Non-pigmented ciliary epithelial cell (primary cell): ENCODE data around the gene CTSZ.
"Not testable (repeated sequence)": the region's sequence is repeated elsewhere in the genome, so short reads cannot be mapped to it uniquely, and the experiment has no call there.

Source experiments
- DNase-seq: peaks from one replicate; pipeline ENCODE4 v3.0.0-alpha.2; 2010; ENCODE audit warnings: low read depth

CTSZ gene

GRCh38 chr20:59006864-59007664, at the start of gene CTSZ:
TSS of gene CTSZ (minus strand) at chr20:59007254. CDS start at chr20:59007128, 126 bp downstream.
- DNase-seq, result no peak

- DNase-seq, result no peak
Measured at GRCh38 chr20:59055302-59055701, 48.2 kb upstream of the CTSZ start.

GRCh38 chr20:59051666-59052185, 44.7 kb upstream of the CTSZ start:
- DNase-seq, result no peak

- DNase-seq, result no peak
Measured at GRCh38 chr20:59050437-59050836, 43.4 kb upstream of the CTSZ start.

- no peak for DNase-seq
Measured at GRCh38 chr20:59048681-59049030, 41.6 kb upstream of the CTSZ start.

GRCh38 chr20:59047938-59048680, 41.1 kb upstream of the CTSZ start:
- DNase-seq, result no peak

- no peak for DNase-seq
Measured at GRCh38 chr20:59046862-59047261, 39.8 kb upstream of the CTSZ start.

GRCh38 chr20:59044796-59045195, 37.7 kb upstream of the CTSZ start:
- no peak for DNase-seq

GRCh38 chr20:59044295-59044694, 37.2 kb upstream of the CTSZ start:
- no peak for DNase-seq

- no peak for DNase-seq
Measured at GRCh38 chr20:59043698-59044097, 36.6 kb upstream of the CTSZ start.

- DNase-seq, result peak; percentile 48
Measured at GRCh38 chr20:59042796-59043631, 36.0 kb upstream of the CTSZ start.

- DNase-seq, result no peak
Measured at GRCh38 chr20:59042151-59042795, 35.2 kb upstream of the CTSZ start, which contains the start of gene PRELID3B. TSS of gene PRELID3B (minus strand) at chr20:59042786. CDS start at chr20:59042730, 56 bp downstream.

- DNase-seq, result not testable (repeated sequence)
Measured at GRCh38 chr20:59041487-59041886, 34.4 kb upstream of the CTSZ start.

GRCh38 chr20:59040667-59041066, 33.6 kb upstream of the CTSZ start:
- no peak for DNase-seq

GRCh38 chr20:59039233-59039632, 32.2 kb upstream of the CTSZ start:
- DNase-seq, result no peak

GRCh38 chr20:59037386-59037785, 30.3 kb upstream of the CTSZ start:
- no peak for DNase-seq

- DNase-seq, result no peak
Measured at GRCh38 chr20:59035381-59035780, 28.3 kb upstream of the CTSZ start.

GRCh38 chr20:59033616-59034165, 26.6 kb upstream of the CTSZ start:
- DNase-seq, result no peak

GRCh38 chr20:59033093-59033492, 26.0 kb upstream of the CTSZ start:
- DNase-seq, result no peak

GRCh38 chr20:59032713-59033059, 25.6 kb upstream of the CTSZ start:
- no peak for DNase-seq

GRCh38 chr20:59032023-59032712, 25.1 kb upstream of the CTSZ start, which contains the start of gene ATP5F1E:
TSS of gene ATP5F1E (minus strand) at chr20:59032335. CDS start at chr20:59032251, 84 bp downstream.
- peak; percentile 55 for DNase-seq
